Parathyroid adenoma (tissue), 2 donors: Measurements from ENCODE around the gene STAT5A.
A peak's percentile ranks its signal among the peaks of the same experiment; 100 is the strongest.
"Not testable (repeated sequence)": the region's sequence is repeated elsewhere in the genome, so short reads cannot be mapped to it uniquely, and the experiment has no call there.

ENCODE experiments used
- H2AFZ ChIP-seq: fragments of 300-600 bp; sonication (generic); one replicate; pipeline ENCODE4 v1.7.0; 2017; ENCODE audit warnings: antibody characterized with exemption, mild to moderate bottlenecking
- H3K27ac ChIP-seq: fragments of 300-600 bp; sonication (generic); one replicate; pipeline ENCODE4 v1.7.0; 2017
- H3K27me3 ChIP-seq: fragments of 300-600 bp; sonication (generic); one replicate; pipeline ENCODE4 v1.7.0; 2017; ENCODE audit warnings: low read length; ENCODE audit not compliant: control insufficient read depth, insufficient read depth
- H3K36me3 ChIP-seq: fragments of 300-600 bp; sonication (generic); one replicate; pipeline ENCODE4 v1.7.0; 2017; ENCODE audit warnings: low read length; ENCODE audit not compliant: control insufficient read depth, insufficient read depth
- H3K4me1 ChIP-seq: fragments of 300-600 bp; sonication (generic); one replicate; pipeline ENCODE4 v1.7.0; 2017; ENCODE audit warnings: control low read depth
- H3K4me2 ChIP-seq: fragments of 300-600 bp; sonication (generic); one replicate; pipeline ENCODE4 v1.7.0; 2017; ENCODE audit warnings: low read length
- H3K4me3 ChIP-seq: fragments of 300-600 bp; sonication (generic); one replicate; pipeline ENCODE4 v1.7.0; 2017; ENCODE audit warnings: low read depth, low read length
- H3K79me2 ChIP-seq: fragments of 300-600 bp; sonication (generic); one replicate; pipeline ENCODE4 v1.7.0; 2017; ENCODE audit warnings: control low read depth
- H3K9ac ChIP-seq: fragments of 300-600 bp; sonication (generic); one replicate; pipeline ENCODE4 v1.7.0; 2017; ENCODE audit warnings: mild to moderate bottlenecking
- H3K9me3 ChIP-seq: fragments of 300-600 bp; sonication (generic); one replicate; pipeline ENCODE4 v1.7.0; 2017; ENCODE audit warnings: low read length; ENCODE audit not compliant: control insufficient read depth
- TF ChIP-seq, protein P1 (sequence below): fragments of 300-600 bp; sonication (generic); IDR thresholded peaks from one replicate; pipeline ENCODE4 v1.7.0; 2017; ENCODE audit warnings: antibody characterized with exemption, mild to moderate bottlenecking
- donor health status: primary hyperparathyroidism.

STAT5A gene

DNA sequence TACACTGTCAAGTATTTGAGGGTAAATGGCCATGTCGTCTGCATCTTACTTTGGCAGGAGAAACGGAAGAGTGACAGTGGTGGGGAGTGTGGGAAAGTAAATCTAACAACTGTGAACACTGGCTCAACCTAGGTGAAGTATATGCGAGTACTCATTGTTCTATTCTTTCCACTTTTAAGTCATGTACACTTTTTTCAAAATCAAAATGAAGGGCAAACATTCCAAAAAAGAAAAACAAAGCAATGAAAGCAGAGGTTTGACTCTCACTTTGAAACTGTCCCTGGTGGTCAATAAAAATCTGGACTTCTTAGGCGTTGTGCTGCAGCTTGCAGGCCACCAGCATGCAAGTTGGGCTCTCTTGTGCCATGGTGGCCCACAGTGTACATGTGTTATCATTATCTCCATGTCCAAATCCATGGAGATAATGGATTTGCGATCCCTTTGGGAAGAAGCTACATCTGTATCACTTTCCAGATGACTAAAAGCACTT is 44.8 kb upstream of the STAT5A start:
- Histone ChIP-seq H3K4me3 (no peak overlapping the region), H3K4me1 (peaks cover 8% of the 10 kb centered on the region), H3K27me3 (no peaks in the 10 kb centered on the region), H3K9ac (no peak overlapping the region), H3K79me2 (peaks cover 41% of the 10 kb centered on the region), H3K27ac (no peak overlapping the region), H3K9me3 (no peaks in the 10 kb centered on the region), H3K4me2 (no peak overlapping the region), H3K36me3 (no peaks in the 10 kb centered on the region), H2AFZ (no peak overlapping the region)
- TF ChIP-seq, protein P1, sequence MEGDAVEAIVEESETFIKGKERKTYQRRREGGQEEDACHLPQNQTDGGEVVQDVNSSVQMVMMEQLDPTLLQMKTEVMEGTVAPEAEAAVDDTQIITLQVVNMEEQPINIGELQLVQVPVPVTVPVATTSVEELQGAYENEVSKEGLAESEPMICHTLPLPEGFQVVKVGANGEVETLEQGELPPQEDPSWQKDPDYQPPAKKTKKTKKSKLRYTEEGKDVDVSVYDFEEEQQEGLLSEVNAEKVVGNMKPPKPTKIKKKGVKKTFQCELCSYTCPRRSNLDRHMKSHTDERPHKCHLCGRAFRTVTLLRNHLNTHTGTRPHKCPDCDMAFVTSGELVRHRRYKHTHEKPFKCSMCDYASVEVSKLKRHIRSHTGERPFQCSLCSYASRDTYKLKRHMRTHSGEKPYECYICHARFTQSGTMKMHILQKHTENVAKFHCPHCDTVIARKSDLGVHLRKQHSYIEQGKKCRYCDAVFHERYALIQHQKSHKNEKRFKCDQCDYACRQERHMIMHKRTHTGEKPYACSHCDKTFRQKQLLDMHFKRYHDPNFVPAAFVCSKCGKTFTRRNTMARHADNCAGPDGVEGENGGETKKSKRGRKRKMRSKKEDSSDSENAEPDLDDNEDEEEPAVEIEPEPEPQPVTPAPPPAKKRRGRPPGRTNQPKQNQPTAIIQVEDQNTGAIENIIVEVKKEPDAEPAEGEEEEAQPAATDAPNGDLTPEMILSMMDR: no peak

DNA sequence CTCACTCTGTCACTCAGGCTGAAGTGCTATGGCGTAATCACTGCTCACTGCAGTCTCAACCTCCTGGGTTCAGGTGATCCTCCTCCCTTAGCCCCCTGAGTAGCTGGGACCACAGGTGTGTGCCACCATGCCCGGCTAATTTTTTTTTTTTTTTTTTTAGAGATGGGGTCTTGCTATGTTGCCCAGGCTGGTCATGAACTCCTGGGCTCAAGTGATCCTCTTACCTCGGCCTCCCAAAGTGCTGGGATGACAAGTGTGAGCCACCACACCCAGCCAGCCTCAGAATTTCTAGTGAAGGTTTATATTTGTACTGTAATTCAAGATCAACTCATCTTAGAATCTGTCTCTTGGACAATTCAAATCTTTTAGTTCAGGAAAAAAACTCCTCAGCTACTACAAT is 44.2 kb upstream of the STAT5A start:
- peaks cover 37% of the 10 kb centered on the region for H3K79me2 ChIP-seq
- not testable (repeated sequence) for H3K9me3 ChIP-seq, H2AFZ ChIP-seq, H3K27me3 ChIP-seq, H3K4me3 ChIP-seq, H3K27ac ChIP-seq, H3K4me2 ChIP-seq, H3K4me1 ChIP-seq, H3K9ac ChIP-seq, H3K36me3 ChIP-seq

DNA sequence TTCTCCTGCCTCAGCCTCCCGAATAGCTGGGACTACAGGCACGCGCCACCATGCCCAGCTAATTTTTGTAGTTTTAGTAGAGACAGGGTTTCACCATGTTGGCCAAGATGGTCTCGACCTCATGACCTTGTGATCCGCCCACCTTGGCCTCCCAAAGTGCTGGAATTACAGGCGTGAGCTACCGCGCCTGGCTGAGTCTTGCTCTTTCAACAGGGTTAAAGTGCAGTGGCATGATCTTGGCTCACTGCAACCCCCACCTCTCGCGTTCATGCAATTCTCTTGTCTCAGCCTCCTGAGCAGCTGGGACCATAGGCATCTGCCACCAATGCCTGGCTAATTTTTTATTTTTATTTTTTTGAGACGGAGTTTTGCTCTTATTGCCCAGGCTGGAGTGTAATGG is 43.1 kb upstream of the STAT5A start:
- not testable (repeated sequence) for H3K4me3 ChIP-seq, H2AFZ ChIP-seq, H3K27ac ChIP-seq, H3K36me3 ChIP-seq, H3K27me3 ChIP-seq, H3K4me1 ChIP-seq, H3K9me3 ChIP-seq, H3K4me2 ChIP-seq, H3K9ac ChIP-seq
- H3K79me2 ChIP-seq: peaks cover 34% of the 10 kb centered on the region

DNA sequence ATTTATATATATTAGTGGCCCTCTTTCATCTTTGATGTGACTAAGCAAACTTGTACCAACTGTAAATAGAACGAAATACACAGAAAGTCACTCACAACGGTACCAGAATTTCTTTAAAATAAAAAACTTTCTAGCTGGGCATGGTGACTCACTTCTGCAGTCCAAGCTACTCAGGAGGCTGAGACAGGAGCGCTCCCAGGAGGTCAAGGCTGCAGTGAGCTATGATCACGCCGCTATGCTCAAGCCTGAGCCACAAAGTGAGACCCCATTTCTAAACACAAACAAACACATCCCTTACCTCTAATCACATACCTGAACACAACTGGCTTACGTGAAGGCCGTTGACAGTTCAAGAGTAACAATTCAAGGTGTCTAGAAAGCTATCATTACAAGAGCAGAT is 41.8 kb upstream of the STAT5A start:
- H3K36me3 ChIP-seq: no peaks in the 10 kb centered on the region
- H3K27ac ChIP-seq: peak overlapping the region; percentile 88
- H3K4me2 ChIP-seq: peak overlapping the region; percentile 10
- H3K4me3 ChIP-seq: no peak overlapping the region
- no peak overlapping the region for H3K9ac ChIP-seq
- H3K4me1 ChIP-seq: peaks cover 8% of the 10 kb centered on the region
- peaks cover 26% of the 10 kb centered on the region for H3K79me2 ChIP-seq
- H2AFZ ChIP-seq: peak overlapping the region; percentile 39
- H3K9me3 ChIP-seq: no peaks in the 10 kb centered on the region
- TF ChIP-seq, protein P1: no peak
- H3K27me3 ChIP-seq: no peaks in the 10 kb centered on the region

DNA sequence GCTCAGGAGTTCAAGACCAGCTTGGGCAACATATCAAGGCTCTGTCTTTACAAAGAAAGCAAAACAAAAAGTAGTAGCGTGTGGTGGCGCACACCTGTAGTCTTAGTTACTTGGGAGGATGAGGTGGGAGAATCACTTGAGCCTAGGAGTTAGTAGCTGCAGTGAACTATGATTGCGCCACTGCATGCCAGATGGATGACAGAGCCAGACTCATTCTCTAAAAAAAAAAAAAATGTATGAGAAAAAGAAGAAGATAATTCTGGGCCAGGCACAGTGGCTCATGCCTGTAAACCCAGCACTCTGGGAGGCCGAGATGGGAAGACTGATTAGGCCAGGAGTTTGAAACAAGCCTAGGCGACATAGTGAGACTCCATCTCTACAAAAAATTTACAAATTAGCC is 40.6 kb upstream of the STAT5A start:
- H3K9me3 ChIP-seq: no peaks in the 10 kb centered on the region
- TF ChIP-seq, protein P1: no peak
- H3K4me3 ChIP-seq: no peak overlapping the region
- H3K27ac ChIP-seq: peak overlapping the region; percentile 88
- H3K4me2 ChIP-seq: no peak overlapping the region
- no peaks in the 10 kb centered on the region for H3K27me3 ChIP-seq
- peaks cover 8% of the 10 kb centered on the region for H3K4me1 ChIP-seq
- no peak overlapping the region for H2AFZ ChIP-seq
- peaks cover 16% of the 10 kb centered on the region for H3K79me2 ChIP-seq
- no peaks in the 10 kb centered on the region for H3K36me3 ChIP-seq
- H3K9ac ChIP-seq: no peak overlapping the region
